ENCODE measurements around the gene KLHL11. TPM values are rescaled to one million over a fixed set of nuclear protein-coding genes. Genes with fewer than 3 reads are reported as not detected.
"Not testable (repeated sequence)": the region's sequence is repeated elsewhere in the genome, so short reads cannot be mapped to it uniquely, and the experiment has no call there.

KLHL11 gene
- total RNA-seq, 1 donor from 2014 or later = 15.2 TPM

GRCh38 chr17:41888332-41888965 lies 23.2 kb upstream of the KLHL11 start:
- no peak for DNase-seq (ENCODE audit: extremely low spot score in 2 of 2)
- Histone ChIP-seq H3K4me1 (no peaks in the 10 kb centered on the region), H3K27me3 (no peaks in the 10 kb centered on the region), H3K36me3 (peaks cover 5 to 94% of the 10 kb centered on the region in 2 donors), H3K27ac (no peak overlapping the region), H3K9me3 (no peaks in the 10 kb centered on the region), H3K4me3 (no peak overlapping the region)
- TF ChIP-seq CTCF (IDR thresholded peaks at IDR 0.05) (no peak), POLR2A (IDR thresholded peaks at IDR 0.05) (no peak), POLR2AphosphoS5 (IDR thresholded peaks at IDR 0.05; ENCODE audit: insufficient read depth in 1 of 2, low read depth in 1 of 2) (no peak)
- intact Hi-C loops (cut with DNase I) = no loop called here

- Histone ChIP-seq H3K9me3 (no peaks in the 10 kb centered on the region), H3K4me3 (no peak overlapping the region), H3K4me1 (no peaks in the 10 kb centered on the region), H3K27ac (no peak overlapping the region), H3K27me3 (no peaks in the 10 kb centered on the region), H3K36me3 (peaks cover 3 to 81% of the 10 kb centered on the region in 2 donors)
- TF ChIP-seq POLR2AphosphoS5 (IDR thresholded peaks at IDR 0.05; ENCODE audit: insufficient read depth in 1 of 2, low read depth in 1 of 2) (no peak), POLR2A (IDR thresholded peaks at IDR 0.05) (no peak), CTCF (IDR thresholded peaks at IDR 0.05) (no peak)
- no peak for DNase-seq (ENCODE audit: extremely low spot score in 2 of 2)
- intact Hi-C loops (cut with DNase I) = no loop called here
Observed at GRCh38 chr17:41885733-41886132, 20.5 kb upstream of the KLHL11 start.

- no peak overlapping the region for H3K4me3 ChIP-seq
- no peak for TF ChIP-seq POLR2A (IDR thresholded peaks at IDR 0.05)
- no peak for TF ChIP-seq CTCF (IDR thresholded peaks at IDR 0.05)
- no peak for TF ChIP-seq POLR2AphosphoS5 (IDR thresholded peaks at IDR 0.05; ENCODE audit: insufficient read depth in 1 of 2, low read depth in 1 of 2)
- H3K4me1 ChIP-seq = no peaks in the 10 kb centered on the region
- H3K27ac ChIP-seq = no peak overlapping the region
- DNase-seq (ENCODE audit: extremely low spot score in 2 of 2) = no peak
- no peaks in the 10 kb centered on the region for H3K9me3 ChIP-seq
- no peaks in the 10 kb centered on the region for H3K27me3 ChIP-seq
- peaks cover 3 to 69% of the 10 kb centered on the region in 2 donors for H3K36me3 ChIP-seq
- intact Hi-C loops (cut with DNase I) = no loop called here
Observed at GRCh38 chr17:41882756-41883155, 17.5 kb upstream of the KLHL11 start.

- no peak for DNase-seq (ENCODE audit: extremely low spot score in 2 of 2)
- no peak for TF ChIP-seq CTCF (IDR thresholded peaks at IDR 0.05)
- no peak for TF ChIP-seq POLR2A (IDR thresholded peaks at IDR 0.05)
- TF ChIP-seq POLR2AphosphoS5 (IDR thresholded peaks at IDR 0.05; ENCODE audit: insufficient read depth in 1 of 2, low read depth in 1 of 2) = no peak
- no peaks in the 10 kb centered on the region for H3K9me3 ChIP-seq
- no peak overlapping the region for H3K4me3 ChIP-seq
- intact Hi-C loops (cut with DNase I) = no loop called here
- no peak overlapping the region for H3K27ac ChIP-seq
- H3K4me1 ChIP-seq = no peaks in the 10 kb centered on the region
- no peaks in the 10 kb centered on the region for H3K27me3 ChIP-seq
- H3K36me3 ChIP-seq = peaks cover 0 to 53% of the 10 kb centered on the region in 2 donors
Observed at GRCh38 chr17:41880130-41880529, 14.9 kb upstream of the KLHL11 start.

GRCh38 chr17:41874293-41874670 lies 9.1 kb upstream of the KLHL11 start:
- peaks cover 0 to 62% of the 10 kb centered on the region in 2 donors for H3K36me3 ChIP-seq
- not testable (repeated sequence) for H3K4me1 ChIP-seq

More at GRCh38 chr17:41874293-41874670, 9.1 kb upstream of the KLHL11 start:
- H3K27ac ChIP-seq; H3K9me3 ChIP-seq; intact Hi-C loops (cut with DNase I); H3K4me3 ChIP-seq; DNase-seq (ENCODE audit: extremely low spot score in 2 of 2); H3K27me3 ChIP-seq: not testable (repeated sequence)
